Islet of Langerhans (tissue), 1 donor: ENCODE results near the gene LCN1.
"Not testable (repeated sequence)": the region's sequence is repeated elsewhere in the genome, so short reads cannot be mapped to it uniquely, and the experiment has no call there.

Source experiments
- FAIRE-seq: peaks from one replicate; lab custom pipeline; 2011; peaks lifted over from hg19 to GRCh38; lab: Jason Lieb, UNC

Gene LCN1

DNA sequence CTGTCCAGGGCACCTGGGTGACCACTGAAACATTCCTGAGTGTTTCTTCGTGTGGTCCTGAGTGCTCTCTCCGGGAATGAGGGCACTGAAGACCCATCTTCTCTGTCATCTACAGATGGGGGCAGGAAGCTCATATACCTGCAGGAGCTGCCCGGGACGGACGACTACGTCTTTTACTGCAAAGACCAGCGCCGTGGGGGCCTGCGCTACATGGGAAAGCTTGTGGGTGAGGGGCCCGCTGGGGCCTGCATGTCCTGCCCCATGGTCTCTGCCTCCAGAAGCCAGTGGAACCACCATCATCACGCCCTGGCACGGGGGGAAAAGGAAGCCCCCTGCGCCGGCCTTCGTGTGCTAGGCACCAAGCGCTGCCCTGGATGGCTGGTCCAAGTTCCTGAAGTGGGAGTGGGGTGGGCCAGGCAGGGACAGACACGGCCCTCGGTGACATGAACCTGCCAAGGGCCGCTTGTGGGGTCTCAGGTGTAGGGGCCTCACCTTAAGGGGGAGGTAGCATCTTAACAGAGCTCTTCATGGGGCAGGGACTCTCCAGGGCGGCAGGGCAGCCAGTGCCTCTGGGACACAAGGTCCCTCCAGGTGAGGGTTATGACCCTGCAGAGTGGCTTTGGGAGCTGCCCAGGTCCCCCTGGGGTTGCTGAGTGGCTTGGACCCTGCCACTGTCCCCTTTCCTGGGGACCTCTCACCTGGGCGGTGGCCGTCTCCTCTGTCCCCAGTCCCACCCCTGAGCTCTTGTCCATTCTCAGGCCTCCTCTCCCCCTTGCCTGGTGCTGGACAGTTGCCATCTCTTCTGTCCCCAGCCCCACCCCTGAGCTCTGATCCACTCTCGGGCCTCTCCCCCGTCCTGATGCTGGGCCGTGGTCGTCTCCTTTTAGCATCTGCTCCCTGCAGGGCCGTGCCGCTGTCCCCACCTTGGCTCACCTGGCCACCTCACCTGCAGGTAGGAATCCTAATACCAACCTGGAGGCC, 26.8 kb downstream of the LCN1 start:
- no peak for FAIRE-seq

DNA sequence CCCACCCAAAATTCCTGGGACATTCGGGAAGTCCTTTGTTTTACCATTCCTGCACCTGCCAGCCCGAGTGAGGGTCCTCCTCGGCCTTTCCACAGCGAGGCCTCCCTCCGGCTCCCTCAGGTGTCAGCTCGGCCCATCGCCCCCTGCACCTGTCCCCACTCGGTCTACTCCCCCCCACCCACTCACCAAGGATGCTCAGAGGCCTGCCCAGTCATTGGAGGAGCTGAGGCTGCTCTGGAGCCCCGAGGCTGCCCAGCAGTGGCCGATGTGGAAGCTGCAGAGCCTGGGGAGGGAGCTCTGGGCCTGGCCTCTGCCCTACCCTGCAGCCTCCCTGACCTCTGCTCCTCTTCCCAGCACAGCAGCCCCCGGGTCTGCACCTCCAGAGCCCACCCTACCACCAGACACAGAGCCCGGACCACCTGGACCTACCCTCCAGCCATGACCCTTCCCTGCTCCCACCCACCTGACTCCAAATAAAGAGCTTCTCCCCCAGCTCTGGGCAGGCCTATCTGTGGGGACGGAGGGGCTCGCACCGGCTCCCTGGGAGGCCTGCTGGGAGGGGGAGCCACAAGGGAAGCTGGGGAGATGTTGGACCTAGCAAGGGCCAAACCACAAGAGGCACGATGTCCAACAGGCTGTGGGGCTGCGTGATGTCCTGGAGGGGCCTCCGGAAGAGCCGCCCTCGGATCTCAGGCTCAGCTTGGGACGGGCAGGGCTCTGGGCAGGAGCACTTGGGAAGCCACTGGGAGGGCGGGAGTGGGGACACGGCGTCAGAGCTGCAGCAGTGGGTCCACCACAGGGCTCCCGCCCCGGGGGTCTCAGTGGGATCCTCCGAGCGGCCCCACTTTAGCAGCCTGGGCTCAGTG, 28.5 kb downstream of the LCN1 start:
- FAIRE-seq = not testable (repeated sequence)

DNA sequence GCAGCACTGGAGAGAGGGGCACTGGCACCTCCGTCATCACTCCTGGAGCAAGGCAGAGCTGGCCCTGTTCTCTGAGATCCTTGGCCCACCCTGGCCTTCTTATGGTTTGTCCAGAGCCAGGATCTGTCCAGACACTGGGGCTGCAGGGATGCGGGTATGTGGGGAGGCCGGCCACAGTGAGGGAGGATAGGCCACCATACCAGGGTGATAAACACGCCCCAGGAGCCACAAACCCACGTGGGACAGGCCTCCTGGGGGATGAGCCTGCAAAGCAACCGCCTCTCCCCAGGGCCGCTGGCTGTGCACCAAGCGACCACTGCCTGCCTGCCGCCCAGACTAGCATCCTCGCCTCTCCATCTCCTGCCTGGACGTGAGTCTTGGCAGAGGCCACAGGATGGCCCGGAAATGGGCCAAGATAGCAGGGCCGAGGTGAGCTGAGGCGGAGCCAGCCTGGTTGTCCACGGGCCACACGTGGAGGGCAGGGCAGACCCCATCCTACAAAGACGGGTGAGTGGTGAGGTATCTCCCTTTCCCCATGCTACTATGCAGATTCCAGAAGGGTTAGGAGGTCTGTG, 29.2 kb downstream of the LCN1 start:
- no peak for FAIRE-seq

DNA sequence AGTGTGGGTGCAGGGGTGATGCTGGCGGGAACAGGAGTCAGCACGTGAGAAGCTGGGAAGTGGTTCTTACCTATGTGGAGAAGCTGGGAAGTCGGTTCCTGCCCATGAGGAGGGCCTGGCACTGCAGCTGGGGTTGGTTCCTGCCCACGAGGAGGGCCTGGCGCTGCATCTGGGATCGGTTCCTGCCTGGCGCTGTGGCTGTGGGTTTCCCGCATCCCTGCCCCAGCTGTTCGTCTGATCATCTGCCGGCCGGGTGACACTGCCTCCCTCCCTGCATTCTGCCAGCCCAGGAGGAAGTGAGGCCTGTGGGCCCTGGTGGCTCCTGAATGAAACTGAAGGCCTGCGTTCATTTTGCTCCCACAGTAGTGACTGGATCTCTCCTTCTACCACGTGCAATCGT, 29.8 kb downstream of the LCN1 start:
- FAIRE-seq = no peak

DNA sequence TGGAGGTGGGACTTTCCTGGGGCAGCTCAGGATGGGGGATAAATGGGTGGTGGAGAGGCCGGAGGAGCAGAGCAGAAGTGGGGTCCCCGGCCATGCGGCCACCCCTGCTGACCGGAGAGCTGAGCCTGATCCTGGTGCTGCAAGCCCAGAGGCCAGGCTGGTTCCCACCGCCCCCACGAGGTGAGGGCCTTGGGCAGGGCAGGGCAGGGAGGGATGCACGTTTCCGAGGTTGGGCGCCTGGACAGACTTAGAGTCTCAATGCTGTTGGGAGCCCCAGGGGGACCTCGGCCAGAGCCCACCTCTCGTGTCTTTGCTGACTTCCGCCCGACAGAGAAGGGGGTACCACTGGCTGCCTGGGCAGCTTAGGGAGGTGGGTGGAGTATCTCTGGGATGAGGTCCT, 30.2 kb downstream of the LCN1 start:
- FAIRE-seq = no peak

DNA sequence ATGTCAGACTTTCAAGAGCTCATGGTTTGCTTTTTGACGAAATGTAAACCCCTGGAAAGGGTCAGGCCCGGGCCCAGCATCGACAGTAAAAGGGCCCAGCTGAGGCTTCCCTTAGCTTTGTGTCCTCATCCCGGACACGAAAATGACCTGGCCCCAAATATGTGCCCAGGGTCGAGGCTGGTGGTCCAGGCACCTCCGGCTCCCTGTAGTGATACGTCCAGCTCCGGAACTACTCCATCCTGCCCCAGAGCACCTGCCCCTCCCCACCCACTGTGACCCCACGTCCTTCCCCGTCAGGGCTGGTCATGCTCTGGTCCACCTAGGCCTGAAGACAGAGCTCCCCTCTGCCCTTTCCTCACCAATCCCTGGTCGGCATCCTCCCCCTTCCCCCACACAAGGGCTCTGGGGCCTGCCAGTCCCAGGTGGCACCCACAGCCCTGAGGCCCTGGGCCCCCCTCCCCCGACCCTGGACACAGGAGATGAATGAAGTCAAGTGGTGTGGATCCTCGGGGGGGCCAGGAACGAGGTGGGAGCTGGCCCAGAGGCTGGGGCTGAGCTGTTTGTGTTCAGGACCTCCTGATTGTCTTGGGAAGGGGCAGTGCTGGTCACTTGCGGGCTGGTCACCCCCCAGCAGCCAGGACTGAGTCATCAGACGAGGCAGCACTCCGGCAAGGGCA, 30.9 kb downstream of the LCN1 start:
- FAIRE-seq = no peak

DNA sequence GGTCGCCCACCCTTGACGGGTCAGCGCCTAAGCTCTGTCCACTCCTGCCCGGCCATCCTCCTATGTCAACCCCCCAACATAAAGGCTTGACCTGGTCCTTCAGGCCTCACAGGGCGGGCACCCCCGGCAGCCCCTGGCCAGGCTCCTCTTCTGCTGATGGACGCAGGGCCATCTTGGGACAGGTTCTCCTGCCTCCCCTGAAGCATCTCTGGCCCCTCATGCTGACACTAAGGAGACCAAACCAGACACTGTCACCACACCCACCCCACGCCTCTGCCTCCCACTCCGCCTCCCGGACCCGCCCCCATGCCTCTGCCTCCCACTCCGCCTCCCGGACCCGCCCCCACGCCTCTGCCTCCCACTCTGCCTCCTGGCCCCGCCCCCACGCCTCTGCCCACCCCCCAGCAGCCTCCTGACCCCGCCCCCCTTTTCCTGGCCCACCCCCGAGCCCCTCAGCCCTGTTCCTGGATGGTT, 31.5 kb downstream of the LCN1 start:
- no peak for FAIRE-seq

DNA sequence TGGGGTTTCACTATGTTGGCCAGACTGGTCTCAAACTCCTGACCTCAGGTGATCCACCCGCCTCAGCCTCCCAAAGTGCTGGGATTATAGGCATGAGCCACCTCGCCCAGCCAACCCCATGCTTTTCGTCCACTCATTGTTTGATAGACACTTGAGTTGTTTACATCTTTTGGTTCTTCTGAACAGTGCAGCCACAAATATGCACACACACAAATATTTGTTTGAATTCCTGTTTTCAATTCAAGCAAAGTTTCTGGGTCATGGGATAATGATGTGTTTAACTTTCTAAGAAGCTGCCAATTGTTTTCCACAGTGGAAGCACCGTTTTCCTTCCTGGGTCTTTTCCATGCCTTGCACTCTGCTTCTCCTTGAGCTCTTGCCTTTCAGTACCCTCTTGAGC, 33.5 kb downstream of the LCN1 start:
- FAIRE-seq = no peak

DNA sequence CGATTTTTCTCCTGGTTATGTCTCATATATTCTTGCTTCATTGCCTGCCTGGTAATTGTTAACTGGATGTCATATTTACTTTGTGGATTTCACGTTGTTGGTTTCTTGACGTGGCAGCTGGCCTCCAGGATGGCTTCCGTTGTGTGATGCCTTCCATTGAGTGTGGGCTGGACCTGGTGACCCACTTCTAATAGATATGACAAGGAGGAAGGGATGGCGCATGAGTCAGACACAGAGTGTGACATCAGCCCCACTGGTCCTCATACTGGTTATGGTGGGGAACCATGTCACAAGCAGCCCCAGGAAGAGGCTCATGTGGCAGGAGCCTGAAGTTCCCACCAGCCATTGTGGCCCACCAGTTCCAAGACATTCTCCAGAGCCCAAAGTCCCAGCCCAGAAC, 34.0 kb downstream of the LCN1 start:
- no peak for FAIRE-seq

DNA sequence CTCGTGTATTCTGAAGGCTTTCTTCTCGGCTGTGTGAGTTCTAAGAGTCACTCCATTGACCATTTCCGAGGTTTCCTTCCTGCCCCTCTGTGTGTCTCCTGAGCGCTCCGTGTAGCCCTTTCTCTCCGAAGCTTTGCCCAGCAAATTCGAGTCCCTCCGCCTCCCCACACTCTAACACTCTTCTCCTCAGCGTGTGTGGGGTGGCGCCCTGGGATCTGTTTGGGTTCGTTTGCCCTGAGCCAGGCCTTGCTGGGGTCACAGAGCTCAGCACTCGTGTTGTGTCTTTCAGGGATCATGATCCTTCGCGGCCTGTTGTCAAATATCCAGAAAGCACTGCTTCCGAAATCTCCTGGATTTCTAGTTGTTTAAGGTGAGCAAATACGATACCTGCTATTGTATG, 34.7 kb downstream of the LCN1 start:
- FAIRE-seq = no peak

DNA sequence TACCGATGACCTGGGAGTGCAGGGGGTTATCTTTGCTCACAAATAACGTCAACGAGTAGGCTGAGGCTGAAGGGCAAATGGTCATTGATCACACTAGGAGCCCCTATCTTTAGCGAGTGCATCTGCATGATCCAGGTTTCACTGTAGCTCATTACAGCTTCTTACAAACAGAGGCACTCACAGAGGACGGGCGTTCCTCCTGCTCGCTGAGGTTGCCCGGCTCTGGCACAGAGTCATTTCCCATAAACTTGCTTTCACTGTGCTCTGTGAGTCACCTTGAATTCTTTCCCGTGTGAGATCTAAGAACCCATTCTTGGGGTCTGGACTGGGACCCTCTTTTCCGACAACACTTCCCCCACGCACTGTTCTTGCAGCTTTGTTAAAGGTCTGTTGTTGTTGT, 38.4 kb downstream of the LCN1 start:
- FAIRE-seq = no peak

DNA sequence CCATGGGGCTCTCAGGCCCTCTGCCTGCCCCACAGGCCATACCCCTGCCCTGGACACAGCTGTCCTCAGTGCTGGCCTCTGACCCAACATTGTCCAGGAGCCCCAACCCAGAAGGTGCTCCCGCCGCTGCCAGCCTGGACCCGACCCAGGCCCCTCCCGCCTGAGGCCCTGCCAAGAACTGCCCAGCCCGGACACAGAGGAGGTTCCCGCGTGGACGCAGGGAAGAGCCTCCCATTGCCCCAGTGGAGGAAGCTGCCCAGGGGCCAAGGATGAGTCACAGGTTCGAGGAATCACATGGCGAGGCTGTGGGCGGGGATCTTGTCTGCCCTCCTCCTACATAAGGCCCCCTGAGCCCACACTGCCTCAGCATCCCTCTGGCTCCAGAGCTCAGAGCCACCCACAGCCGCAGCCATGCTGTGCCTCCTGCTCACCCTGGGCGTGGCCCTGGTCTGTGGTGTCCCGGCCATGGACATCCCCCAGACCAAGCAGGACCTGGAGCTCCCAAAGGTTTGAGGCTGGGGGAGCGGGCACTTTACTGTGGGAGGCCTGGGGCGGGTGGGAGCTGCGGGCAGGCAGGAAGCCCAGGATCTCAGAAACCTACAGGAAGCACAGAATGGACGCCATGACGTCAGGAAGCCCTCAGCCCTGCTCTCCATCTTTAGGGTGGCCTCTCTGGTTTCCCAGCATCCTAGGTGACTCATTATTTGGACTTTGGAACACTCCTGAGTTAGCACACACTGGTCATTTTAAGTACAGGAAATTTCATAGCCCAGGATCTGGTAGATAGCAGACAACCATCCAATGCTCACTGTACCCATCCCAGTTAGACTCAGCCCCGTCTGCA, 40.4 kb downstream of the LCN1 start, which contains the start of gene PAEP:
PAEP (plus strand) TSS at position 366 of the 844 bp plus-strand sequence.
- no peak for FAIRE-seq

DNA sequence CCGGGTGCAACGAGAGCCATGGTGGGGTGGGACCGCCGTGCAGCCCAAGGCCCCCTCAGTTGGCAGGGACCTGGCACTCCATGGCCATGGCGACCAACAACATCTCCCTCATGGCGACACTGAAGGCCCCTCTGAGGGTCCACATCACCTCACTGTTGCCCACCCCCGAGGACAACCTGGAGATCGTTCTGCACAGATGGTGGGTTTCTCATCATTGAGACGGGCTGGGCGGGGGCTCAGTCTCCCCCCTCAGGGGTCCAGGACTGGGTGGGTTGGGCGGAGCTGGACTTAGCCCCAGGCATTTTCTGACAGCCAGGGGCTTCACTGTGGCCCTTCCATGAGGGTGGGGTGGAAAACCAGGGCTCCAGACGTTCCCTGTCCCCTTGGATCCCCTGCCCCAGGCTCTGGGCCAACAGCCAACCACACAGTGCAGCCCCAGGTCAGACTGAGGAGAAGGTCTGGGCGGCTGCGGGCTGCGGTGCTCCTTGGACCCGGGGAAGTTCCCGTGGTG, 41.0 kb downstream of the LCN1 start:
- no peak for FAIRE-seq

DNA sequence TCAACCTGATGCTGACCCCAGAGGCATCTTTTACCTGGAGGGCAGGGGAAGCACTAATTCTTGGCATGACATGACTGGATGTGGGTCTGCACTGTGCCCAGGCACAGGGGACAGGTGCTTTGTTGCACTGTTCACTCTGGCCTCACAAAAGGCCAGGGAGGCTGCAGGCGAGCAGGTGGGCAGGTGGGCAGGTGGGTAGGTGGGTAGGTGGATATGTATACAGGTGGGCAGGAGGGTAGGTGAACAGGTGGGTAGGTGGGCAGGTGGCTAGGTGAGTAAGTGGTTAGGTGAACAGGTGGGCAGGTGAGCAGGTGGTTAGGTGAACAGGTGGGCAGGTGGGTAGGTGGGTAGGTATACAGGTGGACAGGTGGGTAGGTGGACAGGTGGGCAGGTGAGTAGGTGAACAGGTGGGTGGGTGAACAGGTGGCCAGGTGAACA, 41.8 kb downstream of the LCN1 start:
- no peak for FAIRE-seq

DNA sequence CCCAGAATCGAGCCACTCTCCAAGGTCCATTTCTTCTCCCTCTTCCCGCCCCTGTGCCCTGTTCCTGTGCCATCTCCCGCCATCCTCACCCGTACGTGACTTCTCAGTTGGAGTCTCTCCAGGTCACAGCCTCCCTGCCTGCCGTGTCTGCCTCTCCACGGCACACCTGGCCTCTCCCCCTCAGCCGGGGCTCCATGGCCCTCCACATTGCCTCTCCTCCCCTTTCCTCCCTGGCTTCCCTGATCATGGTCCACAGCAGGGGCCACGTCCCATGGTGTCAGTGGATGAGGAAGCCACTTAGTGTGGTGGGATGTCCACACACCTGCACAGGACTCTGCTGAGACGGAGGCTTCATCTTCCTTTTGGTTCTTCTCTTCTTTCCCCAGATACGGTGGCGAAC, 42.6 kb downstream of the LCN1 start:
- no peak for FAIRE-seq

DNA sequence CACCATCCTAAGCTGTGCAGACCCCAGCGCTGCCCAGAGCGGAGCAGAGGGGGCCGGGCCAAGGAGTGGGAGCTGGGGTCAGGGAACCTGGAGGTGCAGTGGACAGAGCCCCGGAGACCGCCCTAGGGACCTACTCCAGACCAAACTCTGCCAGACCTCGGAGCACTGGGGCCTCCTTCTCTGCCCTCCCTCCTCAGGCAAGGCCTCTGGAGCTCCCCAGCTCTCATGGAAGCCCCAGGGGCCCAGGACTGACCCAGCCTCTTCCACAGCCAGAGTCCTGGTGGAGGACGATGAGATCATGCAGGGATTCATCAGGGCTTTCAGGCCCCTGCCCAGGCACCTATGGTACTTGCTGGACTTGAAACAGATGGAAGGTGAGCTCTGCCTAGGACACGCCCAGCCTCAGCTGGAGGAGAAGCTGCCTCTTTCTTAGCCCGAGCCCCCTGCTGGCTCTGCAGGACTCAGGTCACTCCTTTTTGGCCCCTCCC, 43.9 kb downstream of the LCN1 start:
- no peak for FAIRE-seq

DNA sequence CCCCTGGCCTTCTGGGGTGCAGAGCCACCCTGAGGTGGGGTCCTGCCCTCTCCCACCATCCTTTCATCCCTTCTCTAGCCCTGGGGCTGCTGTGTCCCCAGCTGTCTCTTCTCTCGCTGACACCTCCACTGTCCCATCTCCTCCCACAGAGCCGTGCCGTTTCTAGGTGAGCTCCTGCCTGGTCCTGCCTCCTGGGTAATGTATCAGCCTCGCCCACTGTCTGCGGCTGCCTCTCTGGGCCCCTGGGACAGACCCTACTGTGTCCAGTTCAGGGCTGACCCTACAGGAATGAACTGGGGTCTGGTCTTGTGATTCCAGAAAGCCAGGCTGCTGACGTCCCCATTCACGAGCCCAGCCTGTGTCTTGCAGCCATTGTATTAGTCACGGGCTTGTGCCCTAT, 44.4 kb downstream of the LCN1 start:
- FAIRE-seq = no peak

DNA sequence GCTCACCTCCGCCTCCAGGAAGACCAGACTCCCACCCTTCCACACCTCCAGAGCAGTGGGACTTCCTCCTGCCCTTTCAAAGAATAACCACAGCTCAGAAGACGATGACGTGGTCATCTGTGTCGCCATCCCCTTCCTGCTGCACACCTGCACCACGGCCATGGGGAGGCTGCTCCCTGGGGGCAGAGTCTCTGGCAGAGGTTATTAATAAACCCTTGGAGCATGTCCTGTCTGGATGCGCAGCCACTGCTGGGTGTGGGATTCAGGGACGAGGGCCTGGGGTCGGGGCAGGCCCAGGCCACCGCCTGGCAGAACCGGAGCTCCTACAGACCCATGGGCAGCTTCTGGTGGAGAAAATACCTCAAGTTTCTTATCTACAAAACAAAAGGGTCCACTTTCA, 45.3 kb downstream of the LCN1 start:
- no peak for FAIRE-seq

DNA sequence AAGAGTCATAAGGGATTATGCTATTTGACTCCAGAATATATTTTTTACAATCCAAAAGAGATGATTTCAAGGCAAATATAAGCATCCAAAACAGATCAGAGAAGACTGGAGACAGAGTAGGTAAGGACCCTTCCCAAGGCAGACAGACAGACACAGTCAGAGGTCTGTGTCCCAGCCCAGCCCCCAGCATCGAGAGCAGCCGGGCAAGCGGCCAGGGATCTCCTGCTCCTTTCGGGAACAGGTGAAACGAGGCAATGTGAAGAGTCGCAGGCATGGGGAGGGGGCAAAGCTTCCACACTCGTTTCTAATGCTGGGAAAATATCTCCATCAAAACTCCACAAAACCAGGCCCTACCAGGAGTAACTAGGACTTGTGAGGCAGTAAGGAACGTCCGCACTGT, 46.1 kb downstream of the LCN1 start:
- FAIRE-seq = no peak

DNA sequence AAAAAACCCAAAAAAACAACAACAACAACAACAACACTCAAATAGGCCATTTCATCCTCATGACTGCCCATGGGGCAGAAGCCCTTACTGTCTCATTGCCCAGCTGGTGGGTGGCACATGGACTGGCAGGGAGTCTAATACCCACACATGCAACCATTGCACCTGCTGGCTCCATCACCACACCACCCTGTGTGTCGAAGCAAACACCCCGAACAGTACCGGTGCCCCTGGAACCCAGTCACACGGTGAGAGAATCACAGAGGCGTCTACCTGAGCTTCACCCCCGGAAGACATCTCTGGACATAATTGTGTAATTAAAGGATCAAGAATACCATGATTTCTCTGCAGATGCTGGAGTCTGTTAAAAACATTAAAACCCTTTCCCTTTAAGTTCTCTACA, 46.8 kb downstream of the LCN1 start:
- FAIRE-seq = no peak

DNA sequence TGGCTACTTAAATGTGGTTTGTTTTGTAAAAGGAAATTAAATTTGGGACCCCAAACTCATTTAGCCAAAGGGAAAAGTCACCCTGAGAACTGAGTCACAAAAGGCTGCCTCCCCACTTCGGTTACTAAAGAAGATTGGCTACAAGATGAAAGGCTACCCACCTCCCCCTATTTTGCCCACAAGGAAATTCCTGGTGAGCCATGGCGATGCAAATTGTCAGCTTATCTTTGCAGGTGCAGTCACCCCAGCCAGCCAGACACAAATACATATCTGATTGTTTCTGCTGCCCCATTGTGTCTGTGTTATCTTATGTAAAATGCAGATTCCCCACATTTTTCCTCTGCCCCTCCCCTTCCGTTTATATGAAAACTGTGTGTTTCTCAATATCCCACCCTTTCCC, 49.2 kb downstream of the LCN1 start:
- FAIRE-seq = no peak
